HG02973 (cell line): Measurements from ENCODE around the gene CFAP97D2.
"Not testable (repeated sequence)": the region's sequence is repeated elsewhere in the genome, so short reads cannot be mapped to it uniquely, and the experiment has no call there.

ENCODE experiments used
- ATAC-seq: cut with Tn5 transposase; IDR thresholded peaks from one replicate; pipeline ENCODE4 v1.9.1; 2021; ENCODE audit warnings: moderate library complexity; ENCODE audit not compliant: unreplicated experiment

CFAP97D2 gene

GRCh38 chr13:114143806-114144605, 35.1 kb upstream of the CFAP97D2 start:
- ATAC-seq, result no peak

GRCh38 chr13:114144606-114145244, 34.3 kb upstream of the CFAP97D2 start:
- ATAC-seq, result no peak

- ATAC-seq, result no peak
Measured at GRCh38 chr13:114145256-114145655, 33.8 kb upstream of the CFAP97D2 start.

GRCh38 chr13:114145722-114146121, 33.3 kb upstream of the CFAP97D2 start:
- no peak for ATAC-seq

GRCh38 chr13:114146173-114146572, 32.9 kb upstream of the CFAP97D2 start:
- ATAC-seq, result no peak

- ATAC-seq, result no peak
Measured at GRCh38 chr13:114146629-114147028, 32.4 kb upstream of the CFAP97D2 start.

- ATAC-seq, result peak; percentile 29
Measured at GRCh38 chr13:114147803-114148520, 31.1 kb upstream of the CFAP97D2 start.

- peak; percentile 79 for ATAC-seq
Measured at GRCh38 chr13:114148521-114148855, 30.6 kb upstream of the CFAP97D2 start.

GRCh38 chr13:114148886-114149285, 30.2 kb upstream of the CFAP97D2 start:
- ATAC-seq, result not testable (repeated sequence)

- ATAC-seq, result no peak
Measured at GRCh38 chr13:114149774-114150740, 29.0 kb upstream of the CFAP97D2 start.

- no peak for ATAC-seq
Measured at GRCh38 chr13:114151031-114151430, 28.0 kb upstream of the CFAP97D2 start.

- ATAC-seq, result no peak
Measured at GRCh38 chr13:114151565-114152284, 27.3 kb upstream of the CFAP97D2 start.

- no peak for ATAC-seq
Measured at GRCh38 chr13:114152285-114152645, 26.8 kb upstream of the CFAP97D2 start.

GRCh38 chr13:114152831-114153371, 26.2 kb upstream of the CFAP97D2 start:
- ATAC-seq, result no peak

GRCh38 chr13:114153485-114154080, 25.5 kb upstream of the CFAP97D2 start:
- no peak for ATAC-seq

GRCh38 chr13:114154476-114154875, 24.6 kb upstream of the CFAP97D2 start:
- ATAC-seq, result no peak

- ATAC-seq, result no peak
Measured at GRCh38 chr13:114155320-114155719, 23.7 kb upstream of the CFAP97D2 start.

- ATAC-seq, result no peak
Measured at GRCh38 chr13:114155926-114156883, 22.9 kb upstream of the CFAP97D2 start.
